GF-D8 (cell line): ENCODE measurements around the gene CALML4.

ENCODE experiments used
- DNase-seq: peaks from one replicate; lab custom pipeline; 2025; lab: John Stamatoyannopoulos, UW

Gene CALML4

GRCh38 chr15:68145706-68146105 is 59.4 kb downstream of the CALML4 start:
- DNase-seq: no peak

GRCh38 chr15:68143785-68144184 is 61.3 kb downstream of the CALML4 start:
- DNase-seq: no peak

- DNase-seq: no peak
Observed at GRCh38 chr15:68143129-68143528, 62.0 kb downstream of the CALML4 start.
